Lower leg skin (tissue), 4 donors: ENCODE data around the gene FAM200C. TPM values are rescaled to one million over a fixed set of nuclear protein-coding genes. Genes with fewer than 3 reads are reported as not detected.

ENCODE experiments used
- DNase-seq, 2 donors: peaks; one replicate each; pipeline ENCODE4 v3.0.0-alpha.2; 2019; ENCODE audit warnings: low spot score in 2 of 2
- H3K4me3 ChIP-seq: fragments of 200-600 bp; sonication (generic); 2 replicates; pipeline ENCODE4 v1.5.1; 2017; ENCODE audit warnings: mild to moderate bottlenecking, low read depth; ENCODE audit not compliant: poor library complexity, severe bottlenecking
- CTCF ChIP-seq, 3 donors: fragments of 450-650 bp; IDR thresholded peaks; one replicate each; pipeline ENCODE4 v1.5.1; 2016; ENCODE audit warnings: antibody characterized with exemption in 3 of 3, mild to moderate bottlenecking in 3 of 3, moderate library complexity in 2 of 3
- POLR2A ChIP-seq, 2 donors: fragments of 450-650 bp; IDR thresholded peaks; one replicate each; pipeline ENCODE4 v1.6.1; 2016 to 2017; ENCODE audit warnings: antibody characterized with exemption in 2 of 2, mild to moderate bottlenecking in 1 of 2, moderate library complexity in 1 of 2
- WGBS, 2 donors: methylation state at CpG; one replicate each; pipeline ENCODE4 v1.1.5; 2018; 5-methylcytosine and 5-hydroxymethylcytosine counted together
- intact Hi-C: fragments of 100-400 bp; cut with DNase I; formaldehyde crosslinking; loops from one replicate; pipeline ENCODE4 v1.15.0; 2023; ENCODE audit warnings: low total_unique reads
- total RNA-seq, 4 donors: library from RNA; depleted of rRNA; stranded (reverse); fragments of >200 nt; gene quantifications; one replicate each; pipeline ENCODE4 v1.1.0, GENCODE V29; 2016

The FAM200C gene
- total RNA-seq, 4 donors from 2014 or later, result 1.3 to 3.2 (median 2.3) TPM

GRCh38 chr5:160359242-160359641, 40.6 kb downstream of the FAM200C start:
- no peak overlapping the region for H3K4me3 ChIP-seq
- 0% methylated on average over 1 of the region's 1 CpG for WGBS, 2 donors
- intact Hi-C loops, result no loop called here
- DNase-seq, result no peak
- TF ChIP-seq CTCF (IDR thresholded peaks at IDR 0.05), result no peak
- TF ChIP-seq POLR2A (IDR thresholded peaks at IDR 0.05), result no peak

DNA sequence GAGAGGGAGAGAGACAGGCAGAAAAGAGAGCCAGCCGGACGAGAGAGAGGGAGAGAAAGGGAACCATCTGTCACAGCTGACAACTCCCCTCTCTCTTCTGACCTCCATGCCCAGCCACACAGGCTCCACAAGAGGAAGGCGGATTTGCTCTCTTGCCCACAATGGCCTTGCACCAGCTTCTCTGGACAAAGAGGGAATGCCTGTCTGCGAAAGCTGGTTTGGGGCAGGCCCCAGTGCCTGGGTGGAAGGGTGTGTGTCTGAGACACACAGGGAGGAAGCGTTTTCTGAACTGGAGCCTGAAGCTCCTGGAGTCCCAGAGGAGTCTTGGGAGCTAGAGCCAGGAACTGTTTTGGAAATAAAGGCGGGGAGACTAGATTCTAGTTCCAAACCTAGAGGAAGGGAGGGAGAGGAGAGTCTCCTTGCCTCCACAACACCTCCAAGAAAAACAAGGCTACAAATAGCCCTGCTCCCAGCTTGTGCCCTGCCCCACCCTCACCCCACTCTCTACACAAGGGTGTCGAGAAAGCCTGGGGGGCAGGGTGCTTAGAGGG, 41.9 kb downstream of the FAM200C start:
- TF ChIP-seq POLR2A (IDR thresholded peaks at IDR 0.05) (no peak), CTCF (IDR thresholded peaks at IDR 0.05) (no peak)
- intact Hi-C loops, result no loop called here
- no peak overlapping the region for H3K4me3 ChIP-seq
- WGBS, 2 donors, result 35 to 36% methylated on average over 7 of the region's 7 CpGs
- no peak for DNase-seq

DNA sequence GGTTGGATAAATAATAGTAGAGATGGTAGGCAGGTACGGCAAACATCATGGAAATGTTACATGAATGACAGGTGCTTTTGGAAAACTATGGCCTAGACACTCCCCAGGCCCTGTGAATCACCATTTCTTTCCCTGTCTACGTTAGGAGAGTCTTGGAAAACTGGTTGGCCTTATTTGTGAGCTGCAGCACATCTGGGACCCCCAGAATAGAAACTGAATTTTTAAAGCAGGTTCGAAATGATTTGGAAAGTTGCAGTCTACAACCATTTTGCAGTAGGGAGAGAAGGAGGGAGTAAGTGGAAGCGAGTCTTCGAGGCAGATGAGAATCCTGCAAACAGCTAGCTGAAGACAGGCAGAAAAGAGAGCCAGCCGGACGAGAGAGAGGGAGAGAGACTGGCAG, 42.5 kb downstream of the FAM200C start:
- no peak for DNase-seq
- intact Hi-C loops, result no loop called here
- no peak overlapping the region for H3K4me3 ChIP-seq
- WGBS, 2 donors, result 54% methylated on average over 7 of the region's 7 CpGs
- no peak for TF ChIP-seq CTCF (IDR thresholded peaks at IDR 0.05)
- TF ChIP-seq POLR2A (IDR thresholded peaks at IDR 0.05), result no peak

DNA sequence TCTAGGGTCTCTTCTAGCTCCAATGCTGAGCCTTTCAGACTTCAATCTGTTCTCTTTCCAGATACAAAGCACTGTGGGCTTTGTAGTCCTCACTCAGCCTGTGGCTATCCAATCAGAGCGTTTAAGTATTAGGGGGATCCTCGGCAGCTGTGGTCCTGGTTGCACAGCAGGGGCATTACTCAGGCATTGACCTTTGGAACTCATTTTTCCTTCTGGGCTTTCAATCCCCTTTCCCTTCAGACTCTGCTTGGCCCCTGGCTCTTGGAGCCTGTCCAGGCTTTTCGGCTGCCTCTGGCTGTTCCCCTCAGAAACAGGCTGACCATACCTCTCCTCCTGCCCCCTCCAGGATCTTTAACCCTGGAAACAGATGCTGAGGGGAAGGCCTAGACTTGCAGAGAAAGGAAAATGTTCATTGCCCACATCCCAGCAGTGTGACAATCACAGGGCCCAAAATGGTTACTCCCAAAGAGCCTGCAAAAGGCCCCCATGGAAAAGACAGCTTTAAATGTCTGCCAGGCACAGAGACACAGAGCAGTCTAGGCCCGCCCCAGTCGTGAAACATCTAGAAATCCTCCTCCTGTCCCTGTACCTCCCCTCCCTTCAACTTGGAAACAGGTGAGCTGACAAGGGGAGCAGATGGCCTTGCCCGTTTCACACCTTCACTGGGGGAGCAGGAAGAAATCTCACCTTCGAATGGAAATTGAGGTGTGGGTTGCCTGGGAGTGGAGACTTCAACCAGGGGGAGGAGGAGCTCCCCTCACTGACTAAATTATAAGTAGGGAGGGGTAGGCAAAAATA, 43.1 kb downstream of the FAM200C start:
- H3K4me3 ChIP-seq, result no peak overlapping the region
- intact Hi-C loops, result no loop called here
- no peak for DNase-seq
- no peak for TF ChIP-seq POLR2A (IDR thresholded peaks at IDR 0.05)
- no peak for TF ChIP-seq CTCF (IDR thresholded peaks at IDR 0.05)
- WGBS, 2 donors, result 76 to 84% methylated on average over 7 of the region's 7 CpGs

GRCh38 chr5:160354666-160355065, 45.2 kb downstream of the FAM200C start:
- DNase-seq, result no peak
- WGBS, 2 donors, result 97% methylated on average over 14 of the region's 14 CpGs
- no peak overlapping the region for H3K4me3 ChIP-seq
- intact Hi-C loops, result no loop called here
- TF ChIP-seq POLR2A (IDR thresholded peaks at IDR 0.05), result no peak
- no peak for TF ChIP-seq CTCF (IDR thresholded peaks at IDR 0.05)
